K562 (cell line): ENCODE measurements around the gene CGB8.
"Not testable (repeated sequence)": the region's sequence is repeated elsewhere in the genome, so short reads cannot be mapped to it uniquely, and the experiment has no call there.

Experiments
- BRD9 ChIP-seq: fragments of 450-650 bp; IDR thresholded peaks from 2 replicates; pipeline ENCODE4 v1.6.1; 2018; ENCODE audit warnings: low read depth; ENCODE audit not compliant: partially characterized antibody
- EZH2 ChIP-seq: IDR thresholded peaks from 2 replicates; pipeline ENCODE4 v1.6.1; 2012; ENCODE audit warnings: low read depth, mild to moderate bottlenecking, inconsistent platforms, low read length, borderline replicate concordance
- SUPT5H ChIP-seq: fragments of 450-650 bp; IDR thresholded peaks from 2 replicates; pipeline ENCODE4 v1.6.1; 2016
- ZFP36 ChIP-seq: fragments of 150-350 bp; IDR thresholded peaks from 2 replicates; pipeline ENCODE4 v1.6.1; 2018; ENCODE audit warnings: low read length, low read depth; ENCODE audit not compliant: partially characterized antibody
- ZNF24 ChIP-seq: fragments of 450-650 bp; IDR thresholded peaks from 2 replicates; pipeline ENCODE4 v1.6.1; 2016

DNA sequence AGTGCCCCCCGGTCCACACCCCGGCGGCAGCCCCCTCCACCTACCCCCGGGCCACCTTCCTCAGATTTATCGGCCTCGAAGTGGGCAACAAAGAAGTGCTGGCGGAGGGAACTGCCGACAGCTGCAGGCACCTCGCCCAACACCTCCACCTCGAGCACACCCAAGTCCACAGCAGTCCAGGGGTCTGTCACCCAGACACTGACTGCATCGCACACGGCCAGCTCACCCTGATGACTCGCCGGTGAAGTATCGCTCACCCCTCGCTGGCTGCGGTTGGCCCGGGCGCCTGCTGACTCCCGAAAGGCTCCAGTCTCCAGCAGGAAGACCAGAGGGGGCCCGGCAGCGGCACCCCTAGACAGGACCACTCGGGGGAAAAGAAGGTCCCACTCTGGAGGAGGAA lies 23.3 kb downstream of the CGB8 start:
- not testable (repeated sequence) for TF ChIP-seq EZH2, ZFP36, SUPT5H, ZNF24, BRD9
